MM.1S (cell line): ENCODE measurements around the gene ELAVL4.

ENCODE experiments used
- CTCF ChIP-seq: fragments of 300-600 bp; sonication (generic); IDR thresholded peaks from 2 replicates; pipeline ENCODE4 v1.5.1; 2016; ENCODE audit warnings: antibody characterized with exemption, low read length, mixed read lengths
- EZH2phosphoT487 ChIP-seq: fragments of 300-600 bp; sonication (generic); IDR thresholded peaks from 2 replicates; pipeline ENCODE4 v1.6.1; 2018; ENCODE audit warnings: antibody characterized with exemption, low read length

GRCh38 chr1:50155541-50155940 lies 46.8 kb downstream of the ELAVL4 start:
- TF ChIP-seq CTCF: no peak
- no peak for TF ChIP-seq EZH2phosphoT487
